Measurements from ENCODE around the gene SEZ6L.
A peak's percentile ranks its signal among the peaks of the same experiment; 100 is the strongest.

The SEZ6L gene

GRCh38 chr22:26385164-26385563, 215.9 kb downstream of the SEZ6L start:
- no peaks in the 10 kb centered on the region for H4K20me1 ChIP-seq
- TF ChIP-seq Cebpa-rat (IDR thresholded peaks at IDR 0.05) = no peak
- H3K4me2 ChIP-seq = no peak overlapping the region
- no peaks in the 10 kb centered on the region for H3K4me1 ChIP-seq
- H3K27ac ChIP-seq = no peak overlapping the region
- H3K27me3 ChIP-seq = no peaks in the 10 kb centered on the region
- no peak overlapping the region for H3K4me3 ChIP-seq
- no peaks in the 10 kb centered on the region for H3K9me3 ChIP-seq
- H3K9ac ChIP-seq = no peak overlapping the region
- no peaks in the 10 kb centered on the region for H3K36me3 ChIP-seq

- no peak overlapping the region for H3K9ac ChIP-seq
- H3K9me3 ChIP-seq = no peaks in the 10 kb centered on the region
- H3K27me3 ChIP-seq = no peaks in the 10 kb centered on the region
- no peak overlapping the region for H3K4me3 ChIP-seq
- no peaks in the 10 kb centered on the region for H4K20me1 ChIP-seq
- no peak overlapping the region for H3K27ac ChIP-seq
- H3K36me3 ChIP-seq = no peaks in the 10 kb centered on the region
- H3K4me2 ChIP-seq = no peak overlapping the region
- H3K4me1 ChIP-seq = no peaks in the 10 kb centered on the region
- TF ChIP-seq Cebpa-rat (IDR thresholded peaks at IDR 0.05) = no peak
Measured at GRCh38 chr22:26389125-26389524, 219.9 kb downstream of the SEZ6L start.

GRCh38 chr22:26391091-26391490, 221.8 kb downstream of the SEZ6L start:
- H4K20me1 ChIP-seq = no peaks in the 10 kb centered on the region
- H3K9me3 ChIP-seq = no peaks in the 10 kb centered on the region
- no peak overlapping the region for H3K4me3 ChIP-seq
- H3K36me3 ChIP-seq = no peaks in the 10 kb centered on the region
- no peak for TF ChIP-seq Cebpa-rat (IDR thresholded peaks at IDR 0.05)
- H3K9ac ChIP-seq = no peak overlapping the region
- no peak overlapping the region for H3K27ac ChIP-seq
- no peaks in the 10 kb centered on the region for H3K27me3 ChIP-seq
- H3K4me2 ChIP-seq = no peak overlapping the region
- H3K4me1 ChIP-seq = no peaks in the 10 kb centered on the region

- no peak overlapping the region for H3K4me2 ChIP-seq
- H3K27ac ChIP-seq = no peak overlapping the region
- TF ChIP-seq Cebpa-rat (IDR thresholded peaks at IDR 0.05) = no peak
- no peaks in the 10 kb centered on the region for H3K4me1 ChIP-seq
- no peaks in the 10 kb centered on the region for H3K36me3 ChIP-seq
- no peaks in the 10 kb centered on the region for H3K9me3 ChIP-seq
- H3K9ac ChIP-seq = no peak overlapping the region
- no peak overlapping the region for H3K4me3 ChIP-seq
- no peaks in the 10 kb centered on the region for H4K20me1 ChIP-seq
- no peaks in the 10 kb centered on the region for H3K27me3 ChIP-seq
Measured at GRCh38 chr22:26391623-26392022, 222.4 kb downstream of the SEZ6L start.

- Histone ChIP-seq H3K27me3 (no peaks in the 10 kb centered on the region), H3K4me2 (no peak overlapping the region), H3K4me1 (0 out of 2 replicates have a peak, but pooled peaks cover 1% of the 10 kb centered on the region), H3K9me3 (no peaks in the 10 kb centered on the region), H4K20me1 (no peaks in the 10 kb centered on the region), H3K4me3 (no peak overlapping the region), H3K9ac (no peak overlapping the region), H3K36me3 (no peaks in the 10 kb centered on the region), H3K27ac (no peak overlapping the region)
- TF ChIP-seq Cebpa-rat (IDR thresholded peaks at IDR 0.05) = no peak
Measured at GRCh38 chr22:26393929-26394328, 224.7 kb downstream of the SEZ6L start.

GRCh38 chr22:26394777-26395176, 225.5 kb downstream of the SEZ6L start:
- Histone ChIP-seq H3K36me3 (no peaks in the 10 kb centered on the region), H3K9me3 (no peaks in the 10 kb centered on the region), H3K4me2 (no peak overlapping the region), H3K27ac (no peak overlapping the region), H3K4me3 (no peak overlapping the region), H3K9ac (no peak overlapping the region), H4K20me1 (no peaks in the 10 kb centered on the region), H3K27me3 (no peaks in the 10 kb centered on the region), H3K4me1 (0 out of 2 replicates have a peak, but pooled peaks cover 3% of the 10 kb centered on the region)
- TF ChIP-seq Cebpa-rat (IDR thresholded peaks at IDR 0.05) = no peak

GRCh38 chr22:26395926-26396325, 226.7 kb downstream of the SEZ6L start:
- Histone ChIP-seq H3K4me1 (0 out of 2 replicates have a peak, but pooled peaks cover 3% of the 10 kb centered on the region), H3K4me3 (no peak overlapping the region), H3K27me3 (no peaks in the 10 kb centered on the region), H3K36me3 (no peaks in the 10 kb centered on the region), H3K9ac (no peak overlapping the region), H3K27ac (no peak overlapping the region), H3K4me2 (no peak overlapping the region), H4K20me1 (no peaks in the 10 kb centered on the region), H3K9me3 (no peaks in the 10 kb centered on the region)
- TF ChIP-seq Cebpa-rat (IDR thresholded peaks at IDR 0.05) = no peak

GRCh38 chr22:26398741-26399153, 229.5 kb downstream of the SEZ6L start:
- no peaks in the 10 kb centered on the region for H3K36me3 ChIP-seq
- no peaks in the 10 kb centered on the region for H4K20me1 ChIP-seq
- no peaks in the 10 kb centered on the region for H3K9me3 ChIP-seq
- 0 out of 2 replicates have a peak, but pooled peaks cover 3% of the 10 kb centered on the region for H3K4me1 ChIP-seq
- H3K4me2 ChIP-seq = no peak overlapping the region
- H3K9ac ChIP-seq = no peak overlapping the region
- H3K27ac ChIP-seq = no peak overlapping the region
- no peak overlapping the region for H3K4me3 ChIP-seq
- no peak for TF ChIP-seq Cebpa-rat (IDR thresholded peaks at IDR 0.05)
- no peaks in the 10 kb centered on the region for H3K27me3 ChIP-seq

- H3K9ac ChIP-seq = no peak overlapping the region
- H3K4me2 ChIP-seq = no peak overlapping the region
- H3K9me3 ChIP-seq = no peaks in the 10 kb centered on the region
- H3K4me1 ChIP-seq = peaks cover 9% of the 10 kb centered on the region
- TF ChIP-seq Cebpa-rat (IDR thresholded peaks at IDR 0.05) = no peak
- no peaks in the 10 kb centered on the region for H3K36me3 ChIP-seq
- no peak overlapping the region for H3K27ac ChIP-seq
- no peaks in the 10 kb centered on the region for H3K27me3 ChIP-seq
- H3K4me3 ChIP-seq = no peak overlapping the region
- no peaks in the 10 kb centered on the region for H4K20me1 ChIP-seq
Measured at GRCh38 chr22:26399289-26399688, 230.0 kb downstream of the SEZ6L start.

GRCh38 chr22:26401726-26402125, 232.5 kb downstream of the SEZ6L start:
- TF ChIP-seq Cebpa-rat (IDR thresholded peaks at IDR 0.05) = no peak
- H3K9ac ChIP-seq = no peak overlapping the region
- H3K9me3 ChIP-seq = no peaks in the 10 kb centered on the region
- no peak overlapping the region for H3K4me3 ChIP-seq
- no peaks in the 10 kb centered on the region for H3K27me3 ChIP-seq
- no peak overlapping the region for H3K4me2 ChIP-seq
- no peaks in the 10 kb centered on the region for H3K36me3 ChIP-seq
- peaks cover 23% of the 10 kb centered on the region for H3K4me1 ChIP-seq
- no peaks in the 10 kb centered on the region for H4K20me1 ChIP-seq
- no peak overlapping the region for H3K27ac ChIP-seq

GRCh38 chr22:26404851-26405421, 235.7 kb downstream of the SEZ6L start:
- no peak for TF ChIP-seq Cebpa-rat (IDR thresholded peaks at IDR 0.05)
- H3K4me1 ChIP-seq = peaks cover 35% of the 10 kb centered on the region
- no peak overlapping the region for H3K4me3 ChIP-seq
- H3K4me2 ChIP-seq = peak overlapping the region; percentile 54
- no peaks in the 10 kb centered on the region for H3K27me3 ChIP-seq
- H3K9ac ChIP-seq = peak overlapping the region; percentile 39; the same call in 1 of the 2 replicates
- H3K9me3 ChIP-seq = no peaks in the 10 kb centered on the region
- H3K27ac ChIP-seq = 0 out of 2 replicates have a peak overlapping the region, but pooled peaks have one; percentile 27
- H4K20me1 ChIP-seq = no peaks in the 10 kb centered on the region
- no peaks in the 10 kb centered on the region for H3K36me3 ChIP-seq

All from BLaER1 (cell line).